Astrocyte of the spinal cord (primary cell): Measurements from ENCODE around the gene MDN1.
"Not testable (repeated sequence)": the region's sequence is repeated elsewhere in the genome, so short reads cannot be mapped to it uniquely, and the experiment has no call there.

Experiments
- DNase-seq: peaks from one replicate; pipeline ENCODE4 v3.0.0; 2011; ENCODE audit warnings: low read depth, low spot score
- H3K4me3 ChIP-seq: 2 replicates; pipeline ENCODE4 v1.5.1; 2011; ENCODE audit warnings: low read depth, mild to moderate bottlenecking, low read length, moderate library complexity
- in situ Hi-C: cut with HindIII; loops from 2 replicates; pipeline ENCODE4 v1.10.0; 2017; ENCODE audit warnings: low sequenced_read_pairs
- TF ChIP-seq, protein P1 (sequence below): IDR thresholded peaks from 2 replicates; pipeline ENCODE4 v1.5.1; 2012; ENCODE audit warnings: low read depth, mild to moderate bottlenecking, low read length, inconsistent platforms

The MDN1 gene

DNA sequence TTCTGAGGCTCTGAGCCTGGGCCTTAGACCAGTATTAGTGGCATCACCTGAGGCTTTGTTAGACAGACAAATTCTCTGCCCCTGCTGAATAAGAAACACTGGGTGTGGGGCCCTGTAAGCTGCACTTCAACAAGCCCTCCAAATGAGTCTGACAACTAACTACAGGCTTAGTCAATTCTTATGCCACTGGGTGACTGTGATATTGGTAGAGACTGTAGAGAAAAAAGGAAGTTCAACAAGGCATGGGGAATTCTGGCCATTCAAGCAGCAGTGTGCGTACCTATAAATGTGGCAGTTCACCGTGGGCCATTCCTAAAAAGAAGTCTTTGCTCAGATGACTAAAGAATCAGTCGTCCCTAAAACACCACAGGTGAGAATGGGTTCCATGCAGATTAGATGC lies 82.7 kb downstream of the MDN1 start:
- TF ChIP-seq, protein P1, sequence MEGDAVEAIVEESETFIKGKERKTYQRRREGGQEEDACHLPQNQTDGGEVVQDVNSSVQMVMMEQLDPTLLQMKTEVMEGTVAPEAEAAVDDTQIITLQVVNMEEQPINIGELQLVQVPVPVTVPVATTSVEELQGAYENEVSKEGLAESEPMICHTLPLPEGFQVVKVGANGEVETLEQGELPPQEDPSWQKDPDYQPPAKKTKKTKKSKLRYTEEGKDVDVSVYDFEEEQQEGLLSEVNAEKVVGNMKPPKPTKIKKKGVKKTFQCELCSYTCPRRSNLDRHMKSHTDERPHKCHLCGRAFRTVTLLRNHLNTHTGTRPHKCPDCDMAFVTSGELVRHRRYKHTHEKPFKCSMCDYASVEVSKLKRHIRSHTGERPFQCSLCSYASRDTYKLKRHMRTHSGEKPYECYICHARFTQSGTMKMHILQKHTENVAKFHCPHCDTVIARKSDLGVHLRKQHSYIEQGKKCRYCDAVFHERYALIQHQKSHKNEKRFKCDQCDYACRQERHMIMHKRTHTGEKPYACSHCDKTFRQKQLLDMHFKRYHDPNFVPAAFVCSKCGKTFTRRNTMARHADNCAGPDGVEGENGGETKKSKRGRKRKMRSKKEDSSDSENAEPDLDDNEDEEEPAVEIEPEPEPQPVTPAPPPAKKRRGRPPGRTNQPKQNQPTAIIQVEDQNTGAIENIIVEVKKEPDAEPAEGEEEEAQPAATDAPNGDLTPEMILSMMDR: no peak
- H3K4me3 ChIP-seq: no peak overlapping the region
- no peak for DNase-seq
- in situ Hi-C loops: no loop called here

GRCh38 chr6:89734526-89734925 lies 85.1 kb downstream of the MDN1 start:
- TF ChIP-seq, protein P1: no peak
- H3K4me3 ChIP-seq: no peak overlapping the region
- DNase-seq: no peak
- in situ Hi-C loops: no loop called here

- H3K4me3 ChIP-seq: no peak overlapping the region
Observed at GRCh38 chr6:89731924-89732567, 87.5 kb downstream of the MDN1 start.

DNA sequence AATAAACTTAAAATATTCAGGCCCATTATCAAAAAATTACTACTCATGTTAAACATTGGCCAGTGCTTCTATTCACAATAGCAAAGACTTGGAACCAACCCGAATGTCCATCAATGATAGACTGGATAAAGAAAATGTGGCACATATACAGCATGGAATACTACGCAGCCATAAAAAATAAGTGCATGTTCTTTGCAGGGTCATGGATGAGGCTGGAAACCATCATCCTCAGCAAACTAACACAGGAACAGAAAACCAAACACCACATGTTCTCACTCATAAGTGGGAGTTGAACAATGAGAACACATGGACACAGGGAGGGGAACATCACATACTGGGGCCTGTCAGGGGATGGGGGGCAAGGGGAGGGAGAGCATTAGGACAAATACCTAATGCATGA lies 88.3 kb downstream of the MDN1 start:
- in situ Hi-C loops, H3K4me3 ChIP-seq, DNase-seq: not testable (repeated sequence)

More at GRCh38 chr6:89731924-89732567, 87.5 kb downstream of the MDN1 start:
- no peak for DNase-seq
- in situ Hi-C loops: no loop called here
- TF ChIP-seq, protein P1: no peak

GRCh38 chr6:89729818-89730217 lies 89.8 kb downstream of the MDN1 start:
- no peak overlapping the region for H3K4me3 ChIP-seq
- TF ChIP-seq, protein P1: no peak
- in situ Hi-C loops: no loop called here
- DNase-seq: no peak

DNA sequence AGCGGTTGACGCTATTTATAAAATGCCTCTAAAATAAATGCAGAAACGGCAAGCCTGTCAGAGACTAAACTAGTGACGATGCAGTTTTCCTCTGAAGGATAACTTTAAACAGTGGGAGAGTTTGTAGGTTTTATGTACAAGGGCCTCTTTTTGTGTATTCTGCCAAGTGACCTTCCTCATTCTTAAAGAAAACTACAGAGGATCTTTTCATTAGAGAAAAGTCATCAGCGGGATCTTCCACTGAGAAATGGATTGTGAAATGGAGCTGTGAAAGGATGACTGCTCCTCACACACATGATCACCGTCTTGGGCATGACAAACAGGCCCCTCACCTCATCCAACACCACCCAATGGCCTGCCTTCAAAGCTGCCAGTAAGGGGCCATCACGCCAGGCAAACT lies 92.1 kb downstream of the MDN1 start:
- DNase-seq: no peak
- TF ChIP-seq, protein P1: no peak
- in situ Hi-C loops: no loop called here
- H3K4me3 ChIP-seq: no peak overlapping the region

DNA sequence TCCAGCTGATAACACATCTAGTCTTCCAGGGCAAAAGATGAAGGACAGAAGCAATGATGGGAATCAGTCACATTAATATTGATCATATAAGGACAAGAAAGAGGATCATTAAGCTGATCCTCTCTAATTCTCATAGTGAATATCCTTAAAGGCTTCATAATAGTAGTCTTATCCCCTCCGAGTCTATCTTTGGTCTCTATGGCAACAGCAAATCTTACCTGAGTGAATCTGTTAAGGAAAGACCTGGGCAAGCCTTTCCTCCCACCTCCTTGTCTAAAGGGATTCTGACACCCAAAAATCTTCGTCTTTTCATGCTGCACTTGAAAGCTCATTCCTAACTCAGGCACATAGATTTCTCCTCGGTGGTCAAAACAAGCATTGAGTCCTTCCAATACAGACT lies 94.6 kb downstream of the MDN1 start:
- DNase-seq: no peak
- TF ChIP-seq, protein P1: no peak
- H3K4me3 ChIP-seq: no peak overlapping the region
- in situ Hi-C loops: no loop called here
